Measurements from ENCODE around the gene SV2B.

DNA sequence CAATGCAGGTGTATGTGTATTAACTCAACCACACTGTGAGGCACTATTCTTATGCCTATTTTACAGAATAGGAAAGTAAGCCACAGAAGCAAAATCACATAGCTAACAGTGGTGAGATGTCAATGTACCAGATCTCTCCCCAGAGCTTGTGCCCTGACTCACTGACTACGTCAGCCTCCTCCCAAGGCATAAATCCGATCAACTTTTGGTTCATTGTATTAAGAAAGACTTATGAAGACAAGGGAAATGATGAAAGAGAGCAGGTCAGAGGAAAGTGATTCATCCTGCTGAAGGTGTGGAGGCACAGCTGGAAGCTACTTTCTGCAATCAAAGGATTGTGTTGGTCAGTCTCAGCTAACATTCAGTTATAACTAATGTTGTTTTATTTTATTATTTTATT, 33.0 kb upstream of the SV2B start:
- TF ChIP-seq EZH2 (IDR thresholded peaks at IDR 0.05) (no peak), POLR2AphosphoS5 (IDR thresholded peaks at IDR 0.05; ENCODE audit: borderline replicate concordance, low read depth, low read length) (no peak), FOXP2 (optimal IDR thresholded peaks at IDR 0.05; ENCODE audit: control extremely low read depth, extremely low read length, insufficient read depth) (no peak)

Data from SK-N-MC (cell line).